Right lobe of liver (tissue), 4 donors: ENCODE results near the gene TGFBR3.

ENCODE experiments used
- POLR2A ChIP-seq: fragments of 450-650 bp; IDR thresholded peaks from one replicate; pipeline ENCODE4 v1.6.1; 2017; ENCODE audit warnings: antibody characterized with exemption, mild to moderate bottlenecking
- TF ChIP-seq, protein P1 (sequence below), 4 donors: fragments of 200-600 bp in 3 of 4; fragments of 450-650 bp in 1 of 4; IDR thresholded peaks; one replicate each; pipeline versions ENCODE4 v1.5.1 to v1.8.0; 2016 to 2022; ENCODE audit warnings: antibody characterized with exemption in 4 of 4, mild to moderate bottlenecking in 2 of 4
- donor health status: DM: no; HTN: no; CAD: no.
- donor health status: DM: no; HTN: no; CAD: no.
- donor health status: DM: no; HTN: yes; CAD: no.

DNA sequence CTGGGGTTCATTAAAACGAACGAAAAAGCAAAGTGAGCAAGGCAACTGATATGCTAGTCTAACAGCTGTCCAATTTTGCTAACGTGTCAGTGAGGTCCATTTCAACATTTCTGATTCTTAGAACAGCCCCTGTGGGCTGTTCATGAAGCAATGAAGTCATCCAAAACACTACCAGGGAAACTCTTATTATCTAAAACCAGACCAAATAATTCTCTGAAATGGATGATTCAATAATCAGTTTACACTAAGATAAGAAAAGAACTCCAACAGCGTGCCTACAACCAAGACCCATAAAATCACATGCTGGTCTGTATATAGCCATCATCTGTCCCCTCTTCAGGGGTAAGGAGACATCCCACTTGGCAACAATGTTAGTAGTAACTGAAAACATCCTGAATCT lies 122.7 kb downstream of the TGFBR3 start:
- TF ChIP-seq, protein P1, sequence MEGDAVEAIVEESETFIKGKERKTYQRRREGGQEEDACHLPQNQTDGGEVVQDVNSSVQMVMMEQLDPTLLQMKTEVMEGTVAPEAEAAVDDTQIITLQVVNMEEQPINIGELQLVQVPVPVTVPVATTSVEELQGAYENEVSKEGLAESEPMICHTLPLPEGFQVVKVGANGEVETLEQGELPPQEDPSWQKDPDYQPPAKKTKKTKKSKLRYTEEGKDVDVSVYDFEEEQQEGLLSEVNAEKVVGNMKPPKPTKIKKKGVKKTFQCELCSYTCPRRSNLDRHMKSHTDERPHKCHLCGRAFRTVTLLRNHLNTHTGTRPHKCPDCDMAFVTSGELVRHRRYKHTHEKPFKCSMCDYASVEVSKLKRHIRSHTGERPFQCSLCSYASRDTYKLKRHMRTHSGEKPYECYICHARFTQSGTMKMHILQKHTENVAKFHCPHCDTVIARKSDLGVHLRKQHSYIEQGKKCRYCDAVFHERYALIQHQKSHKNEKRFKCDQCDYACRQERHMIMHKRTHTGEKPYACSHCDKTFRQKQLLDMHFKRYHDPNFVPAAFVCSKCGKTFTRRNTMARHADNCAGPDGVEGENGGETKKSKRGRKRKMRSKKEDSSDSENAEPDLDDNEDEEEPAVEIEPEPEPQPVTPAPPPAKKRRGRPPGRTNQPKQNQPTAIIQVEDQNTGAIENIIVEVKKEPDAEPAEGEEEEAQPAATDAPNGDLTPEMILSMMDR (IDR thresholded peaks at IDR 0.05), result no peak
- TF ChIP-seq POLR2A, result no peak
